H1 (cell line): Measurements from ENCODE around the gene CYP4A22. TPM values are rescaled to one million over a fixed set of nuclear protein-coding genes. Genes with fewer than 3 reads are reported as not detected.
"Not testable (repeated sequence)": the region's sequence is repeated elsewhere in the genome, so short reads cannot be mapped to it uniquely, and the experiment has no call there.

ENCODE experiments used
- CTCF ChIA-PET: fragments of 300-600 bp; sonication (Branson Sonifier 250); formaldehyde crosslinking; loops from one replicate; lab custom pipeline; 2021; ENCODE audit not compliant: partially characterized antibody; lab: Charles Lee
- POLR2A ChIA-PET: fragments of 300-600 bp; sonication (Branson Sonifier 250); formaldehyde crosslinking; loops from one replicate; lab custom pipeline; 2021; ENCODE audit warnings: inconsistent platforms; ENCODE audit not compliant: partially characterized antibody; lab: Charles Lee
- DNase-seq, 2 experiments: peaks; one replicate each; pipeline versions ENCODE4 v3.0.0 to v3.0.0-alpha.2; 2010 to 2022; ENCODE audit warnings: low spot score in 2 of 2, low read depth in 1 of 2, mixed read lengths in 1 of 2
- FAIRE-seq: peaks from 2 replicates; lab custom pipeline; 2011; peaks lifted over from hg19 to GRCh38; lab: Jason Lieb, UNC
- H2AFZ ChIP-seq: 2 replicates; pipeline ENCODE4 v1.8.1; 2012; ENCODE audit warnings: low read length, inconsistent platforms
- H2AK5ac ChIP-seq: 2 replicates; pipeline ENCODE4 v1.6.1; 2013; ENCODE audit warnings: low read depth, low read length
- H2BK120ac ChIP-seq: replicated peaks from 2 replicates; pipeline ENCODE3; 2013; ENCODE audit warnings: low read depth, low read length, inconsistent platforms
- H2BK12ac ChIP-seq: 2 replicates; pipeline ENCODE4 v1.6.1; 2013; ENCODE audit warnings: low read depth, low read length
- H2BK15ac ChIP-seq: 2 replicates; pipeline ENCODE4 v1.6.1; 2013; ENCODE audit warnings: low read length
- H2BK20ac ChIP-seq: 2 replicates; pipeline ENCODE4 v1.6.1; 2013; ENCODE audit warnings: low read length
- H2BK5ac ChIP-seq: 2 replicates; pipeline ENCODE4 v1.6.1; 2013; ENCODE audit warnings: low read depth, low read length
- H3K14ac ChIP-seq: 2 replicates; pipeline ENCODE4 v1.6.1; 2013; ENCODE audit warnings: inconsistent platforms; ENCODE audit not compliant: insufficient read length
- H3K18ac ChIP-seq: 2 replicates; pipeline ENCODE4 v1.6.1; 2013; ENCODE audit warnings: low read length; ENCODE audit errors: extremely low read depth
- H3K23ac ChIP-seq: 2 replicates; pipeline ENCODE4 v1.6.1; 2013; ENCODE audit warnings: inconsistent platforms; ENCODE audit not compliant: insufficient read length
- H3K23me2 ChIP-seq: 2 replicates; pipeline ENCODE4 v1.6.1; 2013; ENCODE audit warnings: low read depth, low read length
- H3K27ac ChIP-seq: 2 replicates; pipeline ENCODE4 v1.6.1; 2011; ENCODE audit warnings: low read depth, low read length, inconsistent platforms
- H3K27me3 ChIP-seq, 4 experiments: replicated peaks in 1 of 4; 1 replicate in 1 of 4; 2 replicates in 3 of 4; pipeline versions ENCODE4 v1.6.1 to v1.8.1; 2011 to 2013; ENCODE audit warnings: low read length in 3 of 4, mild to moderate bottlenecking in 3 of 4, inconsistent platforms in 2 of 4, mixed read lengths in 2 of 4, moderate library complexity in 1 of 4; ENCODE audit not compliant: control insufficient read depth in 3 of 4, insufficient read depth in 3 of 4; ENCODE audit errors: extremely low read depth in 1 of 4
- H3K36me3 ChIP-seq, 4 experiments: 2 replicates each; pipeline versions ENCODE4 v1.6.1 to v1.8.1; 2011 to 2013; ENCODE audit warnings: mild to moderate bottlenecking in 4 of 4, low read length in 3 of 4, moderate library complexity in 2 of 4, control low read depth in 1 of 4, inconsistent platforms in 1 of 4; ENCODE audit not compliant: insufficient read depth in 4 of 4, control insufficient read depth in 2 of 4
- H3K4ac ChIP-seq: replicated peaks from 2 replicates; pipeline ENCODE3; 2013; ENCODE audit warnings: low read length, low read depth, mixed read lengths, inconsistent platforms; ENCODE audit not compliant: insufficient read length
- H3K4me1 ChIP-seq, 4 experiments: replicated peaks in 1 of 4; 1 replicate in 1 of 4; 2 replicates in 3 of 4; pipeline versions ENCODE4 v1.6.1 to v1.8.1; 2011 to 2013; ENCODE audit warnings: low read length in 3 of 4, inconsistent platforms in 2 of 4, mixed read lengths in 1 of 4; ENCODE audit not compliant: insufficient read depth in 4 of 4, control insufficient read depth in 3 of 4
- H3K4me2 ChIP-seq, 2 experiments: 2 replicates each; pipeline versions ENCODE4 v1.6.1 to v1.8.1; 2011 to 2013; ENCODE audit warnings: low read depth in 2 of 2, low read length in 2 of 2, control low read depth in 1 of 2, inconsistent platforms in 1 of 2, mild to moderate bottlenecking in 1 of 2; ENCODE audit not compliant: insufficient read depth in 1 of 2
- H3K4me3 ChIP-seq, 4 experiments: fragments of 200-600, 300-600 bp in 1 of 4; sonication (generic), shearing (Covaris generic), sonication (Bioruptor Twin) in 1 of 4; 2 replicates each; pipeline versions ENCODE4 v1.5.1 to v1.8.1; 2011 to 2016; ENCODE audit warnings: low read length in 4 of 4, low read depth in 3 of 4, control low read depth in 2 of 4, inconsistent platforms in 2 of 4, mild to moderate bottlenecking in 2 of 4, mixed read lengths in 1 of 4, moderate library complexity in 1 of 4; ENCODE audit not compliant: insufficient read depth in 2 of 4; ENCODE audit errors: extremely low read depth in 1 of 4
- H3K56ac ChIP-seq: replicated peaks from 2 replicates; pipeline ENCODE3; 2013; ENCODE audit warnings: low read depth, mild to moderate bottlenecking, mixed read lengths, low read length, inconsistent platforms; ENCODE audit not compliant: insufficient read length
- H3K79me1 ChIP-seq: 2 replicates; pipeline ENCODE4 v1.6.1; 2013; ENCODE audit warnings: low read depth, low read length, control low read depth
- H3K79me2 ChIP-seq, 2 experiments: 2 replicates each; pipeline versions ENCODE4 v1.6.1 to v1.8.1; 2012 to 2013; ENCODE audit warnings: low read length in 2 of 2, mild to moderate bottlenecking in 2 of 2, inconsistent platforms in 1 of 2; ENCODE audit not compliant: insufficient read depth in 2 of 2, control insufficient read depth in 1 of 2
- H3K9ac ChIP-seq, 4 experiments: replicated peaks in 1 of 4; 1 replicate in 1 of 4; 2 replicates in 3 of 4; pipeline versions ENCODE4 v1.6.1 to v1.8.1; 2011 to 2013; ENCODE audit warnings: low read depth in 3 of 4, low read length in 3 of 4, control low read depth in 2 of 4, mild to moderate bottlenecking in 2 of 4, moderate library complexity in 2 of 4, inconsistent platforms in 1 of 4; ENCODE audit errors: extremely low read depth in 1 of 4
- H3K9me3 ChIP-seq, 2 experiments: 2 replicates each; pipeline versions ENCODE4 v1.6.1 to v1.8.1; 2012 to 2013; ENCODE audit warnings: mild to moderate bottlenecking in 2 of 2, moderate library complexity in 2 of 2, control low read depth in 1 of 2, inconsistent platforms in 1 of 2, low read depth in 1 of 2, low read length in 1 of 2, mixed read lengths in 1 of 2; ENCODE audit not compliant: insufficient read depth in 2 of 2
- H4K20me1 ChIP-seq, 2 experiments: replicated peaks in 1 of 2; 2 replicates each; pipeline versions ENCODE3 to v1.8.1; 2011 to 2013; ENCODE audit warnings: inconsistent platforms in 2 of 2, low read length in 2 of 2, mild to moderate bottlenecking in 1 of 2; ENCODE audit not compliant: insufficient read depth in 2 of 2, control insufficient read depth in 1 of 2
- H4K5ac ChIP-seq: 2 replicates; pipeline ENCODE4 v1.6.1; 2013; ENCODE audit warnings: low read length, low read depth, mixed read lengths, inconsistent platforms; ENCODE audit not compliant: insufficient read length
- H4K8ac ChIP-seq: 2 replicates; pipeline ENCODE4 v1.8.0; 2013; ENCODE audit warnings: mild to moderate bottlenecking, moderate library complexity, low read length, inconsistent platforms; ENCODE audit not compliant: insufficient read depth; ENCODE audit errors: extremely low read depth
- H4K91ac ChIP-seq: replicated peaks from 2 replicates; pipeline ENCODE3; 2013; ENCODE audit warnings: low read length, mixed read lengths, inconsistent platforms; ENCODE audit not compliant: insufficient read length
- CTCF ChIP-seq, 3 experiments: IDR thresholded peaks; 1 replicate in 2 of 3; 2 replicates in 1 of 3; pipeline versions ENCODE4 v1.5.1 to v1.6.1; 2011; ENCODE audit warnings: low read length in 3 of 3, mild to moderate bottlenecking in 3 of 3, inconsistent platforms in 2 of 3, low read depth in 1 of 3, moderate library complexity in 1 of 3; ENCODE audit not compliant: insufficient read depth in 1 of 3; ENCODE audit errors: control extremely low read depth in 1 of 3
- RAD21 ChIP-seq, 2 experiments: IDR thresholded peaks in 1 of 2; conservative IDR thresholded peaks in 1 of 2; 2 replicates each; pipeline ENCODE4 v1.6.1; 2011; ENCODE audit warnings: low read depth in 2 of 2, low read length in 2 of 2, improper control_type of control experiment in 1 of 2, inconsistent platforms in 1 of 2, mild to moderate bottlenecking in 1 of 2, moderate library complexity in 1 of 2
- TEAD4 ChIP-seq: IDR thresholded peaks from 2 replicates; pipeline ENCODE4 v1.6.1; 2012; ENCODE audit warnings: low read depth, low read length, inconsistent platforms, mixed read lengths
- WGBS, 2 experiments: shearing (Covaris generic) in 1 of 2; methylation state at CpG; one replicate each; pipeline versions ENCODE4 v1.1.6 to v1.1.7; 2013 to 2015; ENCODE audit warnings: low lambda C conversion rate in 2 of 2, mixed read lengths in 2 of 2, inconsistent platforms in 1 of 2, low coverage in 1 of 2, missing lambda C conversion rate in 1 of 2; ENCODE audit not compliant: insufficient replicate concordance in 2 of 2, insufficient coverage in 1 of 2, insufficient read length in 1 of 2; ENCODE audit errors: extremely low coverage in 1 of 2, missing lambda C conversion rate in 1 of 2; 5-methylcytosine and 5-hydroxymethylcytosine counted together
- polyA plus RNA-seq, 7 experiments: library from polyadenylated mRNA; depleted of rRNA in 3 of 7; stranded (reverse) in 5 of 7; unstranded in 2 of 7; fragments of >200 nt in 5 of 7; fragments of 200-250 nt in 2 of 7; gene quantifications; 1 replicate in 5 of 7; 2 replicates in 1 of 7; 4 replicates in 1 of 7; pipeline versions ENCODE4 v1.2.1 to v1.2.3, GENCODE V29; 2011 to 2013; ENCODE audit warnings: missing spikeins in 2 of 7, mixed read lengths in 2 of 7
- total RNA-seq: library from RNA; stranded (reverse); fragmentation: NEBNext Ultra II Directional; extraction: Animal tissue kit (Norgen Biotek cat#: 25700); gene quantifications from 2 replicates; pipeline ENCODE4 v1.2.1, GENCODE V29; 2021

The CYP4A22 gene
- total and polyA plus RNA-seq, 2 of the 8 experiments (the other 6 are each of a cell fraction or from before 2014, with no cell fraction given), result not detected

- POLR2A ChIA-PET, H4K20me1 ChIP-seq, H3K4me3 ChIP-seq, H3K4me2 ChIP-seq, H2BK15ac ChIP-seq, H3K23me2 ChIP-seq, H2AK5ac ChIP-seq, H3K27ac ChIP-seq, H3K23ac ChIP-seq, H3K18ac ChIP-seq, H2BK12ac ChIP-seq, H3K36me3 ChIP-seq, H3K9me3 ChIP-seq, H3K56ac ChIP-seq, H3K4ac ChIP-seq, H3K79me1 ChIP-seq, H3K79me2 ChIP-seq, H3K14ac ChIP-seq, H3K9ac ChIP-seq, H3K27me3 ChIP-seq, H4K91ac ChIP-seq, H2BK20ac ChIP-seq, DNase-seq, H2AFZ ChIP-seq, H4K5ac ChIP-seq, H3K4me1 ChIP-seq, H2BK120ac ChIP-seq, H2BK5ac ChIP-seq: not testable (repeated sequence)
- 0 out of 2 replicates have a peak overlapping the region, but pooled peaks have one; percentile 71 for H4K8ac ChIP-seq
- CTCF ChIA-PET, result interaction anchor here (1.1 kb wide), 1 partner anchor 15 kb away, joined by 4 read pairs; no protein-coding TSS in a partner anchor
- 62% methylated on average over 6 of the region's 6 CpGs; no CpG with 5 or more reads in 1 of the 2 experiments for WGBS, 2 experiments
- peak; percentile 54 to 60 for TF ChIP-seq RAD21 (IDR thresholded peaks at IDR 0.05 in 1 of 2, conservative IDR thresholded peaks at IDR 0.05 in 1 of 2; ENCODE audit: low read depth in 2 of 2, low read length in 2 of 2)
- TF ChIP-seq TEAD4, result peak; percentile 24; the same call in 1 of the 2 replicates
- peak; percentile 60 to 83 (median 76) for TF ChIP-seq CTCF (IDR thresholded peaks at IDR 0.05; ENCODE audit: control extremely low read depth in 1 of 3, insufficient read depth in 1 of 3, low read depth in 1 of 3, low read length in 3 of 3)
- peak; percentile 88 for FAIRE-seq
These were observed 6.4 kb downstream of the CYP4A22 start for GRCh38 chr1:47143654-47144053.
